ENCODE measurements around the gene ANO8. TPM values are rescaled to one million over a fixed set of nuclear protein-coding genes. Genes with fewer than 3 reads are reported as not detected.
A peak's percentile ranks its signal among the peaks of the same experiment; 100 is the strongest.

Gene ANO8
- total and polyA plus RNA-seq, 2 of the 8 experiments (the other 6 are each of a cell fraction or from before 2014, with no cell fraction given) = 9.5 to 20.7 TPM

DNA sequence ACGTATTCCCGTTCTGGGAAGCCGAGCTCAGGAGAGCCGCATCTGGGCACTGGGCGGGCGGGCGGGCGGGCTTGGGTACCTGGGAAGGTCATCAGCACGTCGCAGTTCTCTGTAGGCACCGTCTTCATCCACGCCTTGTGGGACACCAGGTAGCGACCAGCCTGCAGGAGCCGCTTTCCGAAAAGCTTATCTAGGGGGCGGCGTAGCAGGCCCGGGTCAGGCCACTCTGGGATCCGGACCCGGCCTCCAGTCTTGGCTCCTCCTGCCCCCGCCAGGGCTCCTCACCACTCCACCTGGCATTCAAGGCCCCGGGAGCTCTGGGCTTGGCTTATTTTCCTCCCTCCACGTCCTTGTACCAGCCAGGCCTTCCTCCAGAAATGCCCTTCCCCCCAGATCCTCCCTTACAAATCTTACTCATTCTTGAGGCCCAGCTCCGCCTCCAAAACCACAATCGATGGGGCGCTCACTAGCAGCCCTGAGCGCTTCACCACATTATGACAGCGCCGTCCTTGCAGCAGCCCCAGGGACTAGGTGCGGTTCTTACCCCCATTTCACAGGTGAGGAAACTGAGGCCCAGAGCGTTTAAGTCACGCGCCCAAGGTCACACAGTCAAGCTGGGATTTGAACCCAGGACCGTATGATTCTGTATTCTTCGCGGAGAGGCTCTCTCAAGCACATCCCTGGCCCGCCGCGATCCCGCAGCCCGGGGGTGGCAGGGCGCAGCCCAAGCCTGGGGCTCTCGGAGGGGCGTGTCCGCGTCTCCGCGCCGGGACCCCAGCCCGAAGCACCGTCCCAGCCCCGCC is 843 bp downstream of the ANO8 start:
- peak overlapping the region; percentile 97; the same call in 1 of the 2 replicates for H2BK12ac ChIP-seq (ENCODE audit: low read depth, low read length)
- no peak overlapping the region for H3K27ac ChIP-seq (ENCODE audit: low read depth, low read length)
- H4K20me1 ChIP-seq (replicated peaks in 1 of 2; ENCODE audit: control insufficient read depth in 1 of 2, insufficient read depth in 2 of 2, low read length in 2 of 2) = peaks cover 0 to 14% of the 10 kb centered on the region in 2 experiments
- H3K27me3 ChIP-seq (replicated peaks in 1 of 4; ENCODE audit: control insufficient read depth in 3 of 4, extremely low read depth in 1 of 4, insufficient read depth in 3 of 4, low read length in 3 of 4) = no peaks in the 10 kb centered on the region; a peak in 1 of 7 replicates
- no peak overlapping the region for H2AK5ac ChIP-seq (ENCODE audit: low read depth, low read length)
- peaks cover 5% of the 10 kb centered on the region; the same call in 1 of the 2 replicates for H3K79me1 ChIP-seq (ENCODE audit: low read depth, low read length)
- H3K4me3 ChIP-seq (ENCODE audit: extremely low read depth in 1 of 4, insufficient read depth in 2 of 4, low read depth in 3 of 4, low read length in 4 of 4) = peak overlapping the region; percentile 74 to 85 (median 78)
- H3K23me2 ChIP-seq (ENCODE audit: low read depth, low read length) = peaks cover 24% of the 10 kb centered on the region
- no peak overlapping the region for H2AFZ ChIP-seq (ENCODE audit: low read length)
- 0 out of 2 replicates have a peak overlapping the region, but pooled peaks have one; percentile 60 for H2BK5ac ChIP-seq (ENCODE audit: low read depth, low read length)
- WGBS, 2 experiments (ENCODE audit: extremely low coverage in 1 of 2, insufficient coverage in 1 of 2, insufficient read length in 1 of 2, insufficient replicate concordance in 2 of 2, low coverage in 1 of 2, low lambda C conversion rate in 2 of 2, missing lambda C conversion rate in 1 of 2) = 13% methylated on average over 40 of the region's 52 CpGs; no CpG with 5 or more reads in 1 of the 2 experiments
- DNase-seq (ENCODE audit: low read depth in 1 of 2, low spot score in 2 of 2) = peak in 1 of 2 experiments; percentile 71
- peak overlapping the region; percentile 79 for H4K91ac ChIP-seq (replicated peaks; ENCODE audit: insufficient read length, low read length)
- H3K4ac ChIP-seq (replicated peaks; ENCODE audit: insufficient read length, low read depth, low read length) = peak overlapping the region; percentile 29
- peak overlapping the region; percentile 26 for H4K5ac ChIP-seq (ENCODE audit: insufficient read length, low read depth, low read length)
- no peaks in the 10 kb centered on the region for H3K79me2 ChIP-seq (ENCODE audit: control insufficient read depth in 1 of 2, insufficient read depth in 2 of 2, low read length in 2 of 2)
- H2BK20ac ChIP-seq (ENCODE audit: low read length) = no peak overlapping the region
- ChIA-PET POLR2A (ENCODE audit: partially characterized antibody) (interaction anchor here (0.5 to 17.1 kb wide), 11 partner anchors 8 to 1582 kb away, joined by 3 to 329 read pairs (median 5); partner anchors contain the start of genes ABHD8, ANKLE1, DDA1 and MRPL34), CTCF (ENCODE audit: partially characterized antibody) (interaction anchor here (0.7 to 3.0 kb wide), 11 partner anchors 9 to 72 kb away, joined by 3 to 14 read pairs (median 5); partner anchors contain the start of genes DDA1 and MRPL34)
- peak overlapping the region in 2 of 4 experiments; percentile 69 to 70; a peak in 4 of 7 replicates for H3K9ac ChIP-seq (replicated peaks in 1 of 4; ENCODE audit: extremely low read depth in 1 of 4, low read depth in 3 of 4, low read length in 3 of 4)
- H2BK120ac ChIP-seq (replicated peaks; ENCODE audit: low read depth, low read length) = no peak overlapping the region
- peak overlapping the region; percentile 87 for H3K18ac ChIP-seq (ENCODE audit: extremely low read depth, low read length)
- H3K4me2 ChIP-seq (ENCODE audit: insufficient read depth in 1 of 2, low read depth in 2 of 2, low read length in 2 of 2) = peak overlapping the region; percentile 71 to 88
- no peak overlapping the region for H3K23ac ChIP-seq (ENCODE audit: insufficient read length)
- no peaks in the 10 kb centered on the region for H3K36me3 ChIP-seq (ENCODE audit: control insufficient read depth in 2 of 4, insufficient read depth in 4 of 4, low read length in 3 of 4)
- peaks cover 0 to 31% (median 23%) of the 10 kb centered on the region in 4 experiments; a peak in 6 of 7 replicates for H3K4me1 ChIP-seq (replicated peaks in 1 of 4; ENCODE audit: control insufficient read depth in 3 of 4, insufficient read depth in 4 of 4, low read length in 3 of 4)
- peak overlapping the region; percentile 73 for H3K56ac ChIP-seq (replicated peaks; ENCODE audit: insufficient read length, low read depth, low read length)
- H4K8ac ChIP-seq (ENCODE audit: extremely low read depth, insufficient read depth, low read length) = peak overlapping the region; percentile 92; the same call in 1 of the 2 replicates
- FAIRE-seq = no peak
- no peak overlapping the region for H3K14ac ChIP-seq (ENCODE audit: insufficient read length)
- H2BK15ac ChIP-seq (ENCODE audit: low read length) = no peak overlapping the region
- no peaks in the 10 kb centered on the region for H3K9me3 ChIP-seq (ENCODE audit: insufficient read depth in 2 of 2, low read depth in 1 of 2, low read length in 1 of 2)
- TF ChIP-seq TAF1 (IDR thresholded peaks at IDR 0.05; ENCODE audit: low read depth, low read length) = no peak; the same call in 1 of the 2 replicates
- no peak for TF ChIP-seq EGR1 (IDR thresholded peaks at IDR 0.05; ENCODE audit: borderline replicate concordance, low read depth, low read length)
- TF ChIP-seq KDM1A (IDR thresholded peaks at IDR 0.05; ENCODE audit: borderline replicate concordance, low read length) = peak; percentile 96
- TF ChIP-seq, protein P1, sequence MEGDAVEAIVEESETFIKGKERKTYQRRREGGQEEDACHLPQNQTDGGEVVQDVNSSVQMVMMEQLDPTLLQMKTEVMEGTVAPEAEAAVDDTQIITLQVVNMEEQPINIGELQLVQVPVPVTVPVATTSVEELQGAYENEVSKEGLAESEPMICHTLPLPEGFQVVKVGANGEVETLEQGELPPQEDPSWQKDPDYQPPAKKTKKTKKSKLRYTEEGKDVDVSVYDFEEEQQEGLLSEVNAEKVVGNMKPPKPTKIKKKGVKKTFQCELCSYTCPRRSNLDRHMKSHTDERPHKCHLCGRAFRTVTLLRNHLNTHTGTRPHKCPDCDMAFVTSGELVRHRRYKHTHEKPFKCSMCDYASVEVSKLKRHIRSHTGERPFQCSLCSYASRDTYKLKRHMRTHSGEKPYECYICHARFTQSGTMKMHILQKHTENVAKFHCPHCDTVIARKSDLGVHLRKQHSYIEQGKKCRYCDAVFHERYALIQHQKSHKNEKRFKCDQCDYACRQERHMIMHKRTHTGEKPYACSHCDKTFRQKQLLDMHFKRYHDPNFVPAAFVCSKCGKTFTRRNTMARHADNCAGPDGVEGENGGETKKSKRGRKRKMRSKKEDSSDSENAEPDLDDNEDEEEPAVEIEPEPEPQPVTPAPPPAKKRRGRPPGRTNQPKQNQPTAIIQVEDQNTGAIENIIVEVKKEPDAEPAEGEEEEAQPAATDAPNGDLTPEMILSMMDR (IDR thresholded peaks at IDR 0.05; ENCODE audit: control extremely low read depth in 1 of 3, insufficient read depth in 1 of 3, low read depth in 1 of 3, low read length in 3 of 3) = peak in 2 of 3 experiments; percentile 27 to 46; a peak in 3 of 4 replicates
- no peak for TF ChIP-seq POU5F1 (IDR thresholded peaks at IDR 0.05; ENCODE audit: low read depth, low read length)
- no peak for TF ChIP-seq SUZ12 (IDR thresholded peaks at IDR 0.05; ENCODE audit: low read length)
- TF ChIP-seq SIX5 (IDR thresholded peaks at IDR 0.05; ENCODE audit: low read depth, low read length) = no peak
- no peak for TF ChIP-seq TEAD4 (IDR thresholded peaks at IDR 0.05; ENCODE audit: low read depth, low read length)

Data from H1 (cell line).